Measurements from ENCODE around the gene GIMAP1. TPM values are rescaled to one million over a fixed set of nuclear protein-coding genes. Genes with fewer than 3 reads are reported as not detected.
A peak's percentile ranks its signal among the peaks of the same experiment; 100 is the strongest.

GIMAP1 gene
- total and polyA plus RNA-seq, 4 experiments from 2014 or later = 36.6 to 97.6 (median 81.5) TPM

DNA sequence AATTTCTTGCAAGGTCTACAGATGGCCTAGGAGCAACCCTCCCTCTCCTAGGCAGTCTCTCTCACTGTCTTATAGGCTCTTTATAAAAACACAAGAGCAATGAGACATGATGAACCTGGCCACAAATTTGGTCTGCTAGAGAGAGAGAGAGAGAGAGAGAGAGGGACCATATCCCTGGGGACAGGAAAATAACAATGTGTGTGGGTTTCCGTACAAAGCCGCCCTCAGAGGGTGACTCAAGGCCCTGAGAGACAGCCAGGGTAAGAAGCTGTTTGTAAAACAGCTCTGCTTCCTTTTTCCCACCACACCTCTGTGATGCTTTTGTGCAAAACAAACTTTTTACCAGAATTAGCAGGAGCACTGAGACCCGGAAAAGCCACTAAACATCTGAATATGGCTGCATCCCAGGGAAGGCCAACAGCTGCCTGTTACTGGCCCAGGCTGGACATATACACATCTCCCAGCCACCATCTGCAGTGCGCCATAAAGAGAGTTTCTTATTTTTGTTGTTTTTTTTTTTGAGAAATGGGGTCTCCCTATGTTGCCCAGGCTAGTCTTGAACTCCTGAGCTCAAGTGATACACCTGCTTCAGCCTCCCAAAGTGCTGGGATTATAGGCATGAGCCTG, 39.2 kb downstream of the GIMAP1 start:
- no peaks in the 10 kb centered on the region for H3K27me3 ChIP-seq (ENCODE audit: insufficient read depth, low read length)
- H3K4me1 ChIP-seq (ENCODE audit: insufficient read depth, low read length) = peaks cover 65% of the 10 kb centered on the region
- peak overlapping the region in 1 of 2 donors; percentile 29 for H3K4me3 ChIP-seq (ENCODE audit: low read length in 2 of 2)
- intact Hi-C loops (cut with micrococcal nuclease) = loop anchor here (1.0 to 2.0 kb wide), 12 partner anchors 10 to 399 kb away; partner anchors contain the start of genes GIMAP1, GIMAP2, GIMAP5 and GIMAP7
- CTCF ChIA-PET (ENCODE audit: partially characterized antibody) = interaction anchor here (0.6 to 3.9 kb wide), 38 partner anchors 10 to 400 kb away, joined by 3 to 93 read pairs (median 4); partner anchors contain the start of genes GIMAP1, GIMAP2, GIMAP4 and GIMAP5
- DNase-seq = peak; percentile 72 to 93 (median 84)
- H3K36me3 ChIP-seq (ENCODE audit: insufficient read depth, low read length) = no peaks in the 10 kb centered on the region
- peaks cover 0 to 2% of the 10 kb centered on the region in 2 donors for H3K27me3 Mint-ChIP-seq
- H3K9me3 ChIP-seq (ENCODE audit: control insufficient read depth in 1 of 2, low read length in 2 of 2) = no peaks in the 10 kb centered on the region
- peaks cover 42 to 63% (median 53%) of the 10 kb centered on the region in 4 donors for H3K4me1 Mint-ChIP-seq
- POLR2A ChIA-PET (ENCODE audit: partially characterized antibody) = interaction anchor here (0.6 to 7.5 kb wide), 58 partner anchors 11 to 398 kb away, joined by 3 to 288 read pairs (median 8); partner anchors contain the start of genes GIMAP1, GIMAP2, GIMAP4 and GIMAP5
- peaks cover 0 to 6% (median 0%) of the 10 kb centered on the region in 8 donors for H3K9me3 Mint-ChIP-seq
- H3K36me3 Mint-ChIP-seq = peaks cover 0 to 9% of the 10 kb centered on the region in 2 donors
- peak overlapping the region; percentile 56 to 85 (median 76) for H3K4me3 Mint-ChIP-seq
- peak overlapping the region; percentile 92 to 99 (median 96) for H3K27ac Mint-ChIP-seq
- peak overlapping the region; percentile 61 for H3K27ac ChIP-seq (ENCODE audit: low read depth, low read length)

DNA sequence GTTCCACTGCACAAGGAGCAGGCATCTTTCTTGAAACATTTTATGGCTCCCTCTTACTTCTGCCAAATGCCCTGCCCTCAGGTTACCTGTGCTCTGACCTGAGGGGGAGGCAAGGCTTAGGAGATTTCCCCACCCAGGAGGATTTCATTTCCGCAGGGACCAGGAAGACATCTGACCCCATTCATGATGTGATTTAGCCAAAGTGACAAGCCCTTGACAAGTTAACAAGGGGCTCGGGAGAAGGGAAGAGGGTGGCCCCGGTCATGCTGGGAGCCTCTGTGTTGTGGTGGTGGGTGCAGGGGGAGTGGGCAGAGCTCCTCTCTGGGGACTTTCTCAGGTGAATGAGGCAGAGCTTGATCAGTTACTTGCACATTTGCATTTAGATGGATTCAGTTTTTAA, 39.8 kb downstream of the GIMAP1 start:
- Histone ChIP-seq H3K4me1 (ENCODE audit: insufficient read depth, low read length) (peaks cover 59% of the 10 kb centered on the region), H3K9me3 (ENCODE audit: control insufficient read depth in 1 of 2, low read length in 2 of 2) (no peaks in the 10 kb centered on the region), H3K27me3 (ENCODE audit: insufficient read depth, low read length) (no peaks in the 10 kb centered on the region), H3K27ac (ENCODE audit: low read depth, low read length) (peak overlapping the region; percentile 61), H3K36me3 (ENCODE audit: insufficient read depth, low read length) (no peaks in the 10 kb centered on the region), H3K4me3 (ENCODE audit: low read length in 2 of 2) (peak overlapping the region in 1 of 2 donors; percentile 6)
- CTCF ChIA-PET (ENCODE audit: partially characterized antibody) = interaction anchor here (0.6 to 3.9 kb wide), 34 partner anchors 10 to 400 kb away, joined by 3 to 93 read pairs (median 4); partner anchors contain the start of genes GIMAP1, GIMAP2, GIMAP4 and GIMAP5
- peaks cover 40 to 58% (median 49%) of the 10 kb centered on the region in 4 donors for H3K4me1 Mint-ChIP-seq
- peaks cover 0 to 2% of the 10 kb centered on the region in 2 donors for H3K27me3 Mint-ChIP-seq
- peaks cover 0 to 9% of the 10 kb centered on the region in 2 donors for H3K36me3 Mint-ChIP-seq
- peaks cover 0 to 7% (median under 1%) of the 10 kb centered on the region in 8 donors for H3K9me3 Mint-ChIP-seq
- peak in 1 of 5 donors; percentile 53 for DNase-seq
- peak overlapping the region; percentile 56 to 85 (median 76) for H3K4me3 Mint-ChIP-seq
- POLR2A ChIA-PET (ENCODE audit: partially characterized antibody) = interaction anchor here (0.6 to 7.5 kb wide), 58 partner anchors 12 to 398 kb away, joined by 3 to 288 read pairs (median 8); partner anchors contain the start of genes GIMAP1, GIMAP2, GIMAP4 and GIMAP5
- intact Hi-C loops (cut with micrococcal nuclease) = loop anchor here (1.0 kb wide), 1 partner anchor 400 kb away; no protein-coding TSS in a partner anchor
- peak overlapping the region; percentile 92 to 99 (median 96) for H3K27ac Mint-ChIP-seq

GRCh38 chr7:150756858-150757257, 40.4 kb downstream of the GIMAP1 start:
- Histone ChIP-seq H3K27ac (ENCODE audit: low read depth, low read length) (peak overlapping the region; percentile 9), H3K4me1 (ENCODE audit: insufficient read depth, low read length) (peaks cover 55% of the 10 kb centered on the region), H3K27me3 (ENCODE audit: insufficient read depth, low read length) (no peaks in the 10 kb centered on the region), H3K9me3 (ENCODE audit: control insufficient read depth in 1 of 2, low read length in 2 of 2) (no peaks in the 10 kb centered on the region), H3K4me3 (ENCODE audit: low read length in 2 of 2) (peak overlapping the region in 1 of 2 donors; percentile 6), H3K36me3 (ENCODE audit: insufficient read depth, low read length) (no peaks in the 10 kb centered on the region)
- peaks cover 5 to 9% of the 10 kb centered on the region in 2 donors for H3K36me3 Mint-ChIP-seq
- ChIA-PET CTCF (ENCODE audit: partially characterized antibody) (interaction anchor here (0.7 to 3.9 kb wide), 17 partner anchors 11 to 401 kb away, joined by 3 to 93 read pairs (median 6); partner anchors contain the start of genes GIMAP1, GIMAP2, GIMAP4 and GIMAP5), POLR2A (ENCODE audit: partially characterized antibody) (interaction anchor here (0.6 to 7.5 kb wide), 16 partner anchors 12 to 887 kb away, joined by 3 to 288 read pairs (median 34); partner anchors contain the start of genes GIMAP1, GIMAP2, GIMAP4 and GIMAP6)
- intact Hi-C loops (cut with micrococcal nuclease) = loop anchor here (1.0 kb wide), 2 partner anchors 336 to 401 kb away; no protein-coding TSS in a partner anchor
- peaks cover 38 to 55% (median 46%) of the 10 kb centered on the region in 4 donors for H3K4me1 Mint-ChIP-seq
- H3K4me3 Mint-ChIP-seq = peak overlapping the region in 7 of 8 donors; percentile 43 to 85 (median 74)
- H3K9me3 Mint-ChIP-seq = peaks cover 0 to 12% (median 6%) of the 10 kb centered on the region in 8 donors
- peak; percentile 62 to 72 (median 68) for DNase-seq
- H3K27me3 Mint-ChIP-seq = peaks cover 0 to 2% of the 10 kb centered on the region in 2 donors
- peak overlapping the region; percentile 92 to 99 (median 96) for H3K27ac Mint-ChIP-seq

GRCh38 chr7:150759479-150759878, 43.1 kb downstream of the GIMAP1 start:
- Mint-ChIP-seq H3K36me3 (peaks cover 5% of the 10 kb centered on the region in 2 donors), H3K9me3 (peaks cover 0 to 15% (median 6%) of the 10 kb centered on the region in 8 donors), H3K27me3 (peaks cover 0 to 2% of the 10 kb centered on the region in 2 donors), H3K27ac (no peak overlapping the region), H3K4me1 (peaks cover 21 to 32% (median 28%) of the 10 kb centered on the region in 4 donors), H3K4me3 (no peak overlapping the region)
- H3K4me3 ChIP-seq (ENCODE audit: low read length in 2 of 2) = no peak overlapping the region
- CTCF ChIA-PET (ENCODE audit: partially characterized antibody) = interaction anchor here (0.7 to 2.3 kb wide), 8 partner anchors 16 to 1024 kb away, joined by 3 to 10 read pairs (median 4); partner anchors contain the start of gene GIMAP7
- peaks cover 29% of the 10 kb centered on the region for H3K4me1 ChIP-seq (ENCODE audit: insufficient read depth, low read length)
- POLR2A ChIA-PET (ENCODE audit: partially characterized antibody) = interaction anchor here (0.8 to 7.5 kb wide), 5 partner anchors 15 to 309 kb away, joined by 3 to 288 read pairs (median 4); partner anchors contain the start of genes GIMAP4 and GIMAP8
- no peaks in the 10 kb centered on the region for H3K9me3 ChIP-seq (ENCODE audit: control insufficient read depth in 1 of 2, low read length in 2 of 2)
- intact Hi-C loops (cut with micrococcal nuclease) = no loop called here
- no peaks in the 10 kb centered on the region for H3K36me3 ChIP-seq (ENCODE audit: insufficient read depth, low read length)
- no peaks in the 10 kb centered on the region for H3K27me3 ChIP-seq (ENCODE audit: insufficient read depth, low read length)
- DNase-seq = no peak
- no peak overlapping the region for H3K27ac ChIP-seq (ENCODE audit: low read depth, low read length)

GRCh38 chr7:150766334-150766709, 49.9 kb downstream of the GIMAP1 start:
- no peaks in the 10 kb centered on the region for H3K36me3 ChIP-seq (ENCODE audit: insufficient read depth, low read length)
- CTCF ChIA-PET (ENCODE audit: partially characterized antibody) = no interaction called here
- POLR2A ChIA-PET (ENCODE audit: partially characterized antibody) = no interaction called here

GRCh38 chr7:150769768-150770167, 53.4 kb downstream of the GIMAP1 start:
- ChIA-PET POLR2A (ENCODE audit: partially characterized antibody) (no interaction called here), CTCF (ENCODE audit: partially characterized antibody) (interaction anchor here (0.6 to 1.9 kb wide), 2 partner anchors 9 to 299 kb away, joined by 3 to 11 read pairs; no protein-coding TSS in a partner anchor)
- Mint-ChIP-seq H3K27ac (peak overlapping the region in 1 of 7 donors; percentile 49), H3K27me3 (no peaks in the 10 kb centered on the region), H3K4me3 (peak overlapping the region in 1 of 8 donors; percentile 42), H3K9me3 (peaks cover 0 to 22% (median 12%) of the 10 kb centered on the region in 8 donors), H3K36me3 (peaks cover 1 to 8% of the 10 kb centered on the region in 2 donors), H3K4me1 (no peaks in the 10 kb centered on the region)
- Histone ChIP-seq H3K36me3 (ENCODE audit: insufficient read depth, low read length) (no peaks in the 10 kb centered on the region), H3K4me3 (ENCODE audit: low read length in 2 of 2) (no peak overlapping the region), H3K27me3 (ENCODE audit: insufficient read depth, low read length) (no peaks in the 10 kb centered on the region), H3K9me3 (ENCODE audit: control insufficient read depth in 1 of 2, low read length in 2 of 2) (no peaks in the 10 kb centered on the region), H3K4me1 (ENCODE audit: insufficient read depth, low read length) (no peaks in the 10 kb centered on the region), H3K27ac (ENCODE audit: low read depth, low read length) (no peak overlapping the region)
- no peak for DNase-seq
- intact Hi-C loops (cut with micrococcal nuclease) = no loop called here

More at GRCh38 chr7:150766334-150766709, 49.9 kb downstream of the GIMAP1 start:
- Mint-ChIP-seq H3K27me3 (no peaks in the 10 kb centered on the region), H3K4me1 (no peaks in the 10 kb centered on the region), H3K27ac (no peak overlapping the region), H3K4me3 (no peak overlapping the region), H3K36me3 (peaks cover 0 to 4% of the 10 kb centered on the region in 2 donors), H3K9me3 (peaks cover 0 to 7% (median 3%) of the 10 kb centered on the region in 8 donors)
- Histone ChIP-seq H3K27me3 (ENCODE audit: insufficient read depth, low read length) (no peaks in the 10 kb centered on the region), H3K27ac (ENCODE audit: low read depth, low read length) (no peak overlapping the region), H3K9me3 (ENCODE audit: control insufficient read depth in 1 of 2, low read length in 2 of 2) (no peaks in the 10 kb centered on the region), H3K4me3 (ENCODE audit: low read length in 2 of 2) (no peak overlapping the region), H3K4me1 (ENCODE audit: insufficient read depth, low read length) (no peaks in the 10 kb centered on the region)
- no peak for DNase-seq
- intact Hi-C loops (cut with micrococcal nuclease) = no loop called here

All from CD4-positive, alpha-beta memory T cell (primary cell).